SK-N-SH treated with all-trans-retinoic acid at 6 μM for 48 hours (cell line): ENCODE results near the gene GRIP1.

Experiments
- ATAC-seq: fragments of 200-7000 bp; cut with Tn5 transposase; 3 replicates; pipeline ENCODE4 v1.9.1; 2020; ENCODE audit warnings: mild to moderate bottlenecking, moderate library complexity
- ARNTL ChIP-seq: fragments of 450-650 bp; formaldehyde crosslinking; IDR thresholded peaks from 2 replicates; pipeline ENCODE4 v1.5.0; 2020; ENCODE audit warnings: low read depth, mild to moderate bottlenecking, moderate library complexity, borderline replicate concordance
- BACH2 ChIP-seq: fragments of 250-450 bp; sonication (Bioruptor Pico); IDR thresholded peaks from 2 replicates; pipeline ENCODE4 v1.9.0; 2021; ENCODE audit warnings: mild to moderate bottlenecking, borderline replicate concordance
- CSDC2 ChIP-seq: fragments of 250-450 bp; sonication (Bioruptor Pico); IDR thresholded peaks from 2 replicates; pipeline ENCODE4 v1.5.0; 2020; ENCODE audit warnings: mild to moderate bottlenecking, moderate library complexity
- ESRRG ChIP-seq: fragments of 250-450 bp; sonication (Bioruptor Pico); IDR thresholded peaks from 2 replicates; pipeline ENCODE4 v1.6.1; 2021; ENCODE audit warnings: mild to moderate bottlenecking
- GLIS3 ChIP-seq: fragments of 250-450 bp; sonication (Bioruptor Pico); IDR thresholded peaks from 2 replicates; pipeline ENCODE4 v1.5.0; 2020; ENCODE audit warnings: mild to moderate bottlenecking, moderate library complexity
- ISL1 ChIP-seq: fragments of 250-450 bp; sonication (Bioruptor Pico); IDR thresholded peaks from 2 replicates; pipeline ENCODE4 v2.1.2; 2022; ENCODE audit warnings: mild to moderate bottlenecking, moderate library complexity
- OSR1 ChIP-seq: fragments of 250-450 bp; sonication (Bioruptor Pico); IDR thresholded peaks from 2 replicates; pipeline ENCODE4 v1.8.0; 2022; ENCODE audit warnings: moderate library complexity, mild to moderate bottlenecking, inconsistent platforms
- PPARA ChIP-seq: fragments of 250-450 bp; sonication (Bioruptor Pico); IDR thresholded peaks from 2 replicates; pipeline ENCODE4 v1.5.0; 2020; ENCODE audit warnings: mild to moderate bottlenecking, borderline replicate concordance
- RARB ChIP-seq: fragments of 250-450 bp; sonication (Bioruptor Pico); IDR thresholded peaks from 2 replicates; pipeline ENCODE4 v1.8.0; 2021; ENCODE audit warnings: mild to moderate bottlenecking, moderate library complexity
- SNAI2 ChIP-seq: fragments of 250-450 bp; sonication (Bioruptor Pico); IDR thresholded peaks from 2 replicates; pipeline ENCODE4 v1.5.0; 2020; ENCODE audit warnings: mild to moderate bottlenecking, moderate library complexity
- TCF4 ChIP-seq: fragments of 250-450 bp; sonication (Bioruptor Pico); IDR thresholded peaks from 2 replicates; pipeline ENCODE4 v1.8.0; 2021; ENCODE audit warnings: mild to moderate bottlenecking, moderate library complexity, borderline replicate concordance
- TOX ChIP-seq: fragments of 250-450 bp; sonication (Bioruptor Pico); IDR thresholded peaks from 2 replicates; pipeline ENCODE4 v1.8.0; 2021; ENCODE audit warnings: mild to moderate bottlenecking, moderate library complexity, borderline replicate concordance
- ZC3H10 ChIP-seq: fragments of 250-450 bp; sonication (Bioruptor Pico); IDR thresholded peaks from 2 replicates; pipeline ENCODE4 v1.5.1; 2021; ENCODE audit warnings: mild to moderate bottlenecking, moderate library complexity
- ZFP3 ChIP-seq: fragments of 250-450 bp; sonication (Bioruptor Pico); IDR thresholded peaks from 2 replicates; pipeline ENCODE4 v1.5.0; 2020; ENCODE audit warnings: mild to moderate bottlenecking, moderate library complexity
- ZFP30 ChIP-seq: fragments of 450-650 bp; formaldehyde crosslinking; IDR thresholded peaks from 2 replicates; pipeline ENCODE4 v1.5.0; 2022; ENCODE audit warnings: mild to moderate bottlenecking, moderate library complexity
- ZNF565 ChIP-seq: fragments of 450-650 bp; formaldehyde crosslinking; conservative IDR thresholded peaks from 2 replicates; pipeline ENCODE4 v1.5.0; 2020; ENCODE audit warnings: low read depth, mild to moderate bottlenecking, moderate library complexity
- ZNF70 ChIP-seq: fragments of 450-650 bp; formaldehyde crosslinking; IDR thresholded peaks from 2 replicates; pipeline ENCODE4 v1.5.0; 2020; ENCODE audit warnings: mild to moderate bottlenecking, moderate library complexity
- ZNF8 ChIP-seq: fragments of 450-650 bp; formaldehyde crosslinking; IDR thresholded peaks from 2 replicates; pipeline ENCODE4 v1.5.0; 2020; ENCODE audit warnings: mild to moderate bottlenecking, moderate library complexity
- TF ChIP-seq, protein P1 (sequence below): fragments of 250-450 bp; sonication (Bioruptor Pico); IDR thresholded peaks from 2 replicates; pipeline ENCODE4 v1.8.0; 2020; ENCODE audit warnings: mild to moderate bottlenecking, moderate library complexity, borderline replicate concordance
- TF ChIP-seq, protein P2 (sequence below): fragments of 250-450 bp; sonication (Bioruptor Pico); IDR thresholded peaks from 2 replicates; pipeline ENCODE4 v1.5.1; 2020; ENCODE audit warnings: low read depth, mild to moderate bottlenecking, moderate library complexity
- TF ChIP-seq, protein P3 (sequence below): fragments of 250-450 bp; sonication (Bioruptor Pico); IDR thresholded peaks from 2 replicates; pipeline ENCODE4 v1.8.0; 2021; ENCODE audit warnings: low read depth, mild to moderate bottlenecking, moderate library complexity, borderline replicate concordance
- TF ChIP-seq, protein P4 (sequence below): fragments of 250-450 bp; sonication (Bioruptor Pico); IDR thresholded peaks from 2 replicates; pipeline ENCODE4 v1.5.1; 2021; ENCODE audit warnings: mild to moderate bottlenecking, moderate library complexity

Gene GRIP1

DNA sequence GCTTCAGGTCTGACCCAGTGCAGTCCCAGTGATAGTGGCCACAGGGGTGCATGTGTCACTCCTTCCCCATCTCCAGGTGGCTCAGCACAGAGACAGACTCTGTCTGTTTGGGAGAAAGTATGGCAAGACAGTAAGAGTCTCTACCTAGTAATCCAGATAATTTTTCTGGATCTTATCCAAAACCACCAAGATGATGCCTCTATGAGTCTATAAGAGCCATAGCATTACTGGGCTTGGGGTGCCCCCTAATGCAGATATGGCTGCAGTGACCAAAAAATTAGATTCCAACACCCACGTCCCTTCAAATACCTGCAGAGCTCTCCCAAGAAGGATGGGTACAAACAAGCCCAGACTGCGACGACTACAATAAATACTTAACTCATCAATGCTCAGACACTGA lies 123.8 kb downstream of the GRIP1 start:
- TF ChIP-seq, protein P1, sequence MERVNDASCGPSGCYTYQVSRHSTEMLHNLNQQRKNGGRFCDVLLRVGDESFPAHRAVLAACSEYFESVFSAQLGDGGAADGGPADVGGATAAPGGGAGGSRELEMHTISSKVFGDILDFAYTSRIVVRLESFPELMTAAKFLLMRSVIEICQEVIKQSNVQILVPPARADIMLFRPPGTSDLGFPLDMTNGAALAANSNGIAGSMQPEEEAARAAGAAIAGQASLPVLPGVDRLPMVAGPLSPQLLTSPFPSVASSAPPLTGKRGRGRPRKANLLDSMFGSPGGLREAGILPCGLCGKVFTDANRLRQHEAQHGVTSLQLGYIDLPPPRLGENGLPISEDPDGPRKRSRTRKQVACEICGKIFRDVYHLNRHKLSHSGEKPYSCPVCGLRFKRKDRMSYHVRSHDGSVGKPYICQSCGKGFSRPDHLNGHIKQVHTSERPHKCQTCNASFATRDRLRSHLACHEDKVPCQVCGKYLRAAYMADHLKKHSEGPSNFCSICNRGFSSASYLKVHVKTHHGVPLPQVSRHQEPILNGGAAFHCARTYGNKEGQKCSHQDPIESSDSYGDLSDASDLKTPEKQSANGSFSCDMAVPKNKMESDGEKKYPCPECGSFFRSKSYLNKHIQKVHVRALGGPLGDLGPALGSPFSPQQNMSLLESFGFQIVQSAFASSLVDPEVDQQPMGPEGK (CRISPR knock-in tag), result no peak
- no peak for TF ChIP-seq TCF4 (CRISPR knock-in tag)
- TF ChIP-seq, protein P2, sequence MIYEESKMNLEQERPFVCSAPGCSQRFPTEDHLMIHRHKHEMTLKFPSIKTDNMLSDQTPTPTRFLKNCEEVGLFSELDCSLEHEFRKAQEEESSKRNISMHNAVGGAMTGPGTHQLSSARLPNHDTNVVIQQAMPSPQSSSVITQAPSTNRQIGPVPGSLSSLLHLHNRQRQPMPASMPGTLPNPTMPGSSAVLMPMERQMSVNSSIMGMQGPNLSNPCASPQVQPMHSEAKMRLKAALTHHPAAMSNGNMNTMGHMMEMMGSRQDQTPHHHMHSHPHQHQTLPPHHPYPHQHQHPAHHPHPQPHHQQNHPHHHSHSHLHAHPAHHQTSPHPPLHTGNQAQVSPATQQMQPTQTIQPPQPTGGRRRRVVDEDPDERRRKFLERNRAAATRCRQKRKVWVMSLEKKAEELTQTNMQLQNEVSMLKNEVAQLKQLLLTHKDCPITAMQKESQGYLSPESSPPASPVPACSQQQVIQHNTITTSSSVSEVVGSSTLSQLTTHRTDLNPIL (CRISPR knock-in tag), result no peak
- TF ChIP-seq ZFP3 (CRISPR knock-in tag), result no peak
- TF ChIP-seq ZNF565 (CRISPR knock-in tag), result no peak
- TF ChIP-seq ARNTL, result no peak
- TF ChIP-seq OSR1, result no peak
- TF ChIP-seq CSDC2 (CRISPR knock-in tag), result no peak
- TF ChIP-seq BACH2 (CRISPR knock-in tag), result no peak
- no peak for TF ChIP-seq RARB (CRISPR knock-in tag)
- no peak for TF ChIP-seq ZC3H10
- no peak for TF ChIP-seq ZNF70 (CRISPR knock-in tag)
- TF ChIP-seq PPARA (CRISPR knock-in tag), result no peak
- TF ChIP-seq SNAI2 (CRISPR knock-in tag), result no peak
- TF ChIP-seq ESRRG (CRISPR knock-in tag), result no peak
- TF ChIP-seq TOX, result no peak
- no peak for TF ChIP-seq GLIS3 (CRISPR knock-in tag)
- TF ChIP-seq, protein P3, sequence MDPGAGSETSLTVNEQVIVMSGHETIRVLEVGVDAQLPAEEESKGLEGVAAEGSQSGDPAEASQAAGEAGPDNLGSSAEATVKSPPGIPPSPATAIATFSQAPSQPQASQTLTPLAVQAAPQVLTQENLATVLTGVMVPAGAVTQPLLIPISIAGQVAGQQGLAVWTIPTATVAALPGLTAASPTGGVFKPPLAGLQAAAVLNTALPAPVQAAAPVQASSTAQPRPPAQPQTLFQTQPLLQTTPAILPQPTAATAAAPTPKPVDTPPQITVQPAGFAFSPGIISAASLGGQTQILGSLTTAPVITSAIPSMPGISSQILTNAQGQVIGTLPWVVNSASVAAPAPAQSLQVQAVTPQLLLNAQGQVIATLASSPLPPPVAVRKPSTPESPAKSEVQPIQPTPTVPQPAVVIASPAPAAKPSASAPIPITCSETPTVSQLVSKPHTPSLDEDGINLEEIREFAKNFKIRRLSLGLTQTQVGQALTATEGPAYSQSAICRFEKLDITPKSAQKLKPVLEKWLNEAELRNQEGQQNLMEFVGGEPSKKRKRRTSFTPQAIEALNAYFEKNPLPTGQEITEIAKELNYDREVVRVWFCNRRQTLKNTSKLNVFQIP (CRISPR knock-in tag), result no peak
- TF ChIP-seq ZFP30, result no peak
- TF ChIP-seq ZNF8, result no peak
- no peak for ATAC-seq

DNA sequence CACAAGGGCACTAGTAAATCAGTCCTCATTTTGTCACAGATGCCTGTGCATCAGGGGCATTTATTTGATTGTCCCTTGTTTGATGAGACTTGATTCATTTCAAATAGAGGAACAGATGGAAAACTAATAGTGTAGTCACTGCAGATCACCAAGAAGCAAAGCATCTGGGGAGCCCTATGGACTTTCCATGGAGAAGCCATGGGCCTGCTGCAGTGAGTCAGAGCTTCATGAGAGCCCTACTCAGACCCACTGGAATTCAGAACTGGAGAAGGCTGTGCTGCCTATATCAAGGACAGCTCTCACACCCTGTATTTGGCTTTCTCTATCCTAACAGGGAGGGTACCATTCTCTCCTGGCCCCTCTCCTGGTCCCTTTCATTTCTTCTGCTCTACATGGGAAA lies 126.2 kb downstream of the GRIP1 start:
- ATAC-seq, result no peak
- TF ChIP-seq ZNF8 (no peak), SNAI2 (CRISPR knock-in tag) (no peak), ZFP30 (no peak), ARNTL (no peak), TOX (no peak), ZFP3 (CRISPR knock-in tag) (no peak), ISL1 (CRISPR knock-in tag) (no peak), BACH2 (CRISPR knock-in tag) (no peak), ZNF565 (CRISPR knock-in tag) (no peak), ZNF70 (CRISPR knock-in tag) (no peak), ESRRG (CRISPR knock-in tag) (no peak)
- TF ChIP-seq, all 23 proteins: peak for 0

DNA sequence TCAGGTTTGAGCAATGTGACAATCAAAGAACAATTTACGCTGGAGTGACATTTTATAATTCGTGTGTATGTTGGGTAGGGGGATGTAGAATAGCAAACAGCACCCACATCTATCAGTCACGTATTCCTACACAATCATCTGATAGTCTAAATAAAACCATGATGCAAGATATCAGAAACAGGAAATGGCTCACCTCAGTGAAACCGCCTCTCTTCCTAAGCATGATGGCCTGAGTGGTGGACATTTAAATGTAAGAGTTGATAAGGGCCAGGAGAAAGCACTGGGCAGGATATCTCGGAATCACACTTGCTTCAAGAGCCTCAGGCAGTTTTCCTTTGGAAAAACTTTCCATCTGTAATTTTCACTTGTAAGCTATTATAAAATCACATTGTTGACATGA lies 128.2 kb downstream of the GRIP1 start:
- ATAC-seq, result no peak
- TF ChIP-seq ZNF8 (no peak), ZNF565 (CRISPR knock-in tag) (no peak), BACH2 (CRISPR knock-in tag) (no peak)
- TF ChIP-seq, all 23 proteins: peak for 0

DNA sequence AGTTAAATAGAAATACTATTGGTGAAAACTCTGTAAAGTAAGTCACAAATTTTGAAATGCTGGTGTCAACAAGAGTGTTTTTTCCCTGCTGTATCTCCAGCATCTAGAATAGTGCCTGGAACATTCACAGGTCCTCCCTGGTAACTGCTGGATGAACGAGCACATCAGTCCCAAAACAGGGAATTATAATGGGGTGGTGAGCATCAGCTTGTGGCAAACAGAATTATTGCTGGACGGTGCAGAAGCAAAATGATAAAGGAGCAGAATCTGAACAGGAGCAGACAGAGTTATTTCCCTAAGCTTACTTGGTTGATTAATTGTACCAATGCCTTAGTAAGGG lies 129.9 kb downstream of the GRIP1 start:
- peak; percentile 24; the same call in 2 of the 3 replicates for ATAC-seq
- TF ChIP-seq ZNF70 (CRISPR knock-in tag) (no peak), ZFP30 (no peak), CSDC2 (CRISPR knock-in tag) (no peak), TCF4 (CRISPR knock-in tag) (no peak), OSR1 (no peak), ARNTL (no peak), ZNF8 (no peak)
- TF ChIP-seq, protein P2 (CRISPR knock-in tag), result no peak
- TF ChIP-seq, protein P1 (CRISPR knock-in tag), result no peak
- TF ChIP-seq, protein P4, sequence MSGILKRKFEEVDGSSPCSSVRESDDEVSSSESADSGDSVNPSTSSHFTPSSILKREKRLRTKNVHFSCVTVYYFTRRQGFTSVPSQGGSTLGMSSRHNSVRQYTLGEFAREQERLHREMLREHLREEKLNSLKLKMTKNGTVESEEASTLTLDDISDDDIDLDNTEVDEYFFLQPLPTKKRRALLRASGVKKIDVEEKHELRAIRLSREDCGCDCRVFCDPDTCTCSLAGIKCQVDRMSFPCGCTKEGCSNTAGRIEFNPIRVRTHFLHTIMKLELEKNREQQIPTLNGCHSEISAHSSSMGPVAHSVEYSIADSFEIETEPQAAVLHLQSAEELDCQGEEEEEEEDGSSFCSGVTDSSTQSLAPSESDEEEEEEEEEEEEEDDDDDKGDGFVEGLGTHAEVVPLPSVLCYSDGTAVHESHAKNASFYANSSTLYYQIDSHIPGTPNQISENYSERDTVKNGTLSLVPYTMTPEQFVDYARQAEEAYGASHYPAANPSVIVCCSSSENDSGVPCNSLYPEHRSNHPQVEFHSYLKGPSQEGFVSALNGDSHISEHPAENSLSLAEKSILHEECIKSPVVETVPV (CRISPR knock-in tag), result no peak
- TF ChIP-seq, protein P3 (CRISPR knock-in tag), result no peak
